ENCODE measurements around the gene ANKRD28. TPM values are rescaled to one million over a fixed set of nuclear protein-coding genes. Genes with fewer than 3 reads are reported as not detected.
"Not testable (repeated sequence)": the region's sequence is repeated elsewhere in the genome, so short reads cannot be mapped to it uniquely, and the experiment has no call there.

The ANKRD28 gene
- polyA plus RNA-seq, 1 experiment: 50.9 TPM

GRCh38 chr3:15782429-15782828 is 15.3 kb downstream of the ANKRD28 start:
- no peaks in the 10 kb centered on the region for H3K27me3 ChIP-seq (ENCODE audit: control insufficient read depth, insufficient read depth, low read length)
- H3K4me3 ChIP-seq (ENCODE audit: low read depth, low read length): no peak overlapping the region
- H3K36me3 ChIP-seq (ENCODE audit: control insufficient read depth, insufficient read depth, low read length): peaks cover 2% of the 10 kb centered on the region; the same call in 1 of the 2 replicates
- no peak for TF ChIP-seq CTCF (IDR thresholded peaks at IDR 0.05; ENCODE audit: insufficient read depth, low read depth, low read length)
- CTCF ChIA-PET: no interaction called here
- POLR2A ChIA-PET: no interaction called here
- DNase-seq (ENCODE audit: low read depth): no peak

GRCh38 chr3:15781637-15782402 is 16.0 kb downstream of the ANKRD28 start:
- CTCF ChIA-PET: interaction anchor here (0.7 kb wide), 1 partner anchor 16 kb away, joined by 3 read pairs; the partner anchor contains the start of gene ANKRD28
- TF ChIP-seq CTCF (IDR thresholded peaks at IDR 0.05; ENCODE audit: insufficient read depth, low read depth, low read length): no peak
- no peak for DNase-seq (ENCODE audit: low read depth)
- POLR2A ChIA-PET: interaction anchor here (0.6 kb wide), 1 partner anchor 15 kb away, joined by 3 read pairs; no protein-coding TSS in a partner anchor
- Histone ChIP-seq H3K27me3 (ENCODE audit: control insufficient read depth, insufficient read depth, low read length) (no peaks in the 10 kb centered on the region), H3K36me3 (ENCODE audit: control insufficient read depth, insufficient read depth, low read length) (no peaks in the 10 kb centered on the region), H3K4me3 (ENCODE audit: low read depth, low read length) (no peak overlapping the region)

GRCh38 chr3:15781131-15781530 is 16.6 kb downstream of the ANKRD28 start:
- CTCF ChIA-PET: interaction anchor here (0.7 kb wide), 1 partner anchor 17 kb away, joined by 3 read pairs; the partner anchor contains the start of gene ANKRD28
- no peak overlapping the region for H3K4me3 ChIP-seq (ENCODE audit: low read depth, low read length)
- no peaks in the 10 kb centered on the region for H3K27me3 ChIP-seq (ENCODE audit: control insufficient read depth, insufficient read depth, low read length)
- TF ChIP-seq CTCF (IDR thresholded peaks at IDR 0.05; ENCODE audit: insufficient read depth, low read depth, low read length): no peak
- no peak for DNase-seq (ENCODE audit: low read depth)
- no peaks in the 10 kb centered on the region for H3K36me3 ChIP-seq (ENCODE audit: control insufficient read depth, insufficient read depth, low read length)
- POLR2A ChIA-PET: interaction anchor here (0.6 kb wide), 1 partner anchor 16 kb away, joined by 3 read pairs; no protein-coding TSS in a partner anchor

GRCh38 chr3:15779111-15779510 is 18.7 kb downstream of the ANKRD28 start:
- ChIA-PET POLR2A (no interaction called here), CTCF (no interaction called here)
- no peak for TF ChIP-seq CTCF (IDR thresholded peaks at IDR 0.05; ENCODE audit: insufficient read depth, low read depth, low read length)
- no peaks in the 10 kb centered on the region for H3K27me3 ChIP-seq (ENCODE audit: control insufficient read depth, insufficient read depth, low read length)
- no peak overlapping the region for H3K4me3 ChIP-seq (ENCODE audit: low read depth, low read length)
- H3K36me3 ChIP-seq (ENCODE audit: control insufficient read depth, insufficient read depth, low read length): no peaks in the 10 kb centered on the region
- DNase-seq (ENCODE audit: low read depth): no peak

GRCh38 chr3:15778332-15778858 is 19.4 kb downstream of the ANKRD28 start:
- no peaks in the 10 kb centered on the region for H3K36me3 ChIP-seq (ENCODE audit: control insufficient read depth, insufficient read depth, low read length)
- H3K27me3 ChIP-seq (ENCODE audit: control insufficient read depth, insufficient read depth, low read length): no peaks in the 10 kb centered on the region
- ChIA-PET POLR2A (no interaction called here), CTCF (interaction anchor here (0.8 kb wide), 1 partner anchor 73 kb away, joined by 3 read pairs; no protein-coding TSS in a partner anchor)
- DNase-seq (ENCODE audit: low read depth): no peak
- no peak for TF ChIP-seq CTCF (IDR thresholded peaks at IDR 0.05; ENCODE audit: insufficient read depth, low read depth, low read length)
- no peak overlapping the region for H3K4me3 ChIP-seq (ENCODE audit: low read depth, low read length)

GRCh38 chr3:15774931-15775560 is 22.7 kb downstream of the ANKRD28 start:
- POLR2A ChIA-PET: interaction anchor here (0.6 kb wide), 1 partner anchor 18 kb away, joined by 3 read pairs; no protein-coding TSS in a partner anchor
- H3K27me3 ChIP-seq (ENCODE audit: control insufficient read depth, insufficient read depth, low read length); DNase-seq (ENCODE audit: low read depth); H3K4me3 ChIP-seq (ENCODE audit: low read depth, low read length); H3K36me3 ChIP-seq (ENCODE audit: control insufficient read depth, insufficient read depth, low read length): not testable (repeated sequence)
- CTCF ChIA-PET: interaction anchor here (1.2 to 1.6 kb wide), 2 partner anchors 10 to 22 kb away, joined by 3 to 5 read pairs; partner anchors contain the start of gene ANKRD28
